HCT116 (cell line): ENCODE data around the gene CNTNAP2. TPM values are rescaled to one million over a fixed set of nuclear protein-coding genes. Genes with fewer than 3 reads are reported as not detected.

ENCODE experiments used
- ATAC-seq: fragments of 200-7000 bp; cut with Tn5 transposase; 2 replicates; pipeline ENCODE4 v1.9.1; 2020; ENCODE audit warnings: mild to moderate bottlenecking, moderate library complexity
- BruUV-seq: library from RNA; stranded (reverse); fragments of 400-500 nt; replicated peaks from 2 replicates; lab custom pipeline; 2021; lab: Mats Ljungman, UMichigan
- CTCF ChIA-PET: fragments of 300-600 bp; sonication (Branson Sonifier 250); formaldehyde crosslinking; loops from one replicate; lab custom pipeline; 2021; ENCODE audit warnings: antibody characterized with exemption; lab: Charles Lee
- POLR2A ChIA-PET: fragments of 300-600, 350-600 bp; sonication (Branson Sonifier 250); formaldehyde crosslinking; loops from one replicate; lab custom pipeline; 2021; ENCODE audit warnings: antibody characterized with exemption; lab: Charles Lee
- RAD21 ChIA-PET, 2 experiments: fragments of 300-600 bp; sonication (Branson Sonifier 250); formaldehyde crosslinking; loops; one replicate each; lab custom pipeline; 2023; ENCODE audit warnings: low total read pairs in 2 of 2; ENCODE audit not compliant: uncharacterized antibody in 2 of 2, unreplicated experiment in 2 of 2, low non-redundant PET in 1 of 2; lab: Charles Lee
- DNase-seq: peaks from one replicate; pipeline ENCODE4 v3.0.0-alpha.2; 2010; ENCODE audit warnings: low read depth, low spot score
- H2AFZ ChIP-seq: fragments of 200-600 bp; shearing (Covaris generic), sonication (generic); 2 replicates; pipeline ENCODE4 v1.6.1; 2017; ENCODE audit warnings: low read depth, mixed run types, mixed read lengths, antibody characterized with exemption, low read length; ENCODE audit not compliant: poor library complexity, severe bottlenecking
- H3K27ac ChIP-seq: 2 replicates; pipeline ENCODE4 v1.5.1; 2012; ENCODE audit warnings: low read depth, low read length
- H3K27me3 ChIP-seq: fragments of 200-600 bp; sonication (generic); 2 replicates; pipeline ENCODE4 v1.6.1; 2016; ENCODE audit warnings: mixed run types, low read length, mixed read lengths; ENCODE audit not compliant: insufficient read depth
- H3K36me3 ChIP-seq, 2 experiments: fragments of 200-500 bp in 1 of 2; fragments of 200-600 bp in 1 of 2; sonication (Bioruptor generic) in 1 of 2; sonication (generic) in 1 of 2; 2 replicates each; pipeline versions ENCODE4 v1.5.1 to v1.6.1; 2014 to 2016; ENCODE audit warnings: low read length in 2 of 2, inconsistent platforms in 1 of 2, mixed read lengths in 1 of 2, mixed run types in 1 of 2; ENCODE audit not compliant: insufficient read depth in 2 of 2, control insufficient read depth in 1 of 2
- H3K4me1 ChIP-seq, 2 experiments: fragments of 200-600 bp in 1 of 2; sonication (generic) in 1 of 2; 2 replicates each; pipeline versions ENCODE4 v1.5.1 to v1.6.1; 2012 to 2017; ENCODE audit warnings: low read length in 2 of 2, inconsistent platforms in 1 of 2, mild to moderate bottlenecking in 1 of 2, mixed read lengths in 1 of 2, mixed run types in 1 of 2, moderate library complexity in 1 of 2; ENCODE audit not compliant: insufficient read depth in 2 of 2, control insufficient read depth in 1 of 2
- H3K4me2 ChIP-seq: fragments of 200-600 bp; sonication (generic); 2 replicates; pipeline ENCODE4 v1.6.1; 2017; ENCODE audit warnings: mixed run types, low read length, mixed read lengths
- H3K4me3 ChIP-seq, 2 experiments: fragments of 200-600 bp in 1 of 2; sonication (generic) in 1 of 2; replicated peaks in 1 of 2; 2 replicates each; pipeline ENCODE4 v1.5.1; 2011 to 2016; ENCODE audit warnings: low read length in 2 of 2, control low read depth in 1 of 2, low read depth in 1 of 2, mild to moderate bottlenecking in 1 of 2, mixed read lengths in 1 of 2, mixed run types in 1 of 2
- H3K79me2 ChIP-seq: fragments of 200-600 bp; sonication (generic); 2 replicates; pipeline ENCODE4 v1.6.1; 2017; ENCODE audit warnings: mild to moderate bottlenecking, mixed run types, low read length, moderate library complexity, mixed read lengths; ENCODE audit not compliant: insufficient read depth
- H3K9ac ChIP-seq: fragments of 200-600 bp; sonication (generic); 2 replicates; pipeline ENCODE4 v1.6.1; 2016; ENCODE audit warnings: low read length, mixed read lengths
- H3K9me2 ChIP-seq: fragments of 200-600 bp; sonication (generic), shearing (Covaris generic); 2 replicates; pipeline ENCODE4 v1.6.1; 2017; ENCODE audit warnings: mixed run types, mild to moderate bottlenecking, moderate library complexity; ENCODE audit not compliant: insufficient read depth
- H3K9me3 ChIP-seq, 2 experiments: fragments of 200-500 bp in 1 of 2; fragments of 200-600 bp in 1 of 2; sonication (Bioruptor generic) in 1 of 2; sonication (generic) in 1 of 2; 2 replicates each; pipeline ENCODE4 v1.6.1; 2014 to 2017; ENCODE audit warnings: low read length in 2 of 2, mixed read lengths in 2 of 2, inconsistent platforms in 1 of 2, low read depth in 1 of 2, mild to moderate bottlenecking in 1 of 2, mixed run types in 1 of 2, moderate library complexity in 1 of 2; ENCODE audit not compliant: control insufficient read depth in 1 of 2, insufficient read depth in 1 of 2
- H4K20me1 ChIP-seq: fragments of 200-600 bp; sonication (generic), shearing (Covaris generic); 2 replicates; pipeline ENCODE4 v1.6.1; 2017; ENCODE audit warnings: mixed run types, mild to moderate bottlenecking, moderate library complexity; ENCODE audit not compliant: insufficient read depth
- CBX3 ChIP-seq: IDR thresholded peaks from 2 replicates; pipeline ENCODE4 v1.6.1; 2012; ENCODE audit warnings: low read depth
- EGR1 ChIP-seq: IDR thresholded peaks from 2 replicates; pipeline ENCODE4 v1.6.1; 2012; ENCODE audit warnings: low read depth
- ELF1 ChIP-seq: IDR thresholded peaks from 2 replicates; pipeline ENCODE4 v1.6.1; 2012; ENCODE audit warnings: low read depth, borderline replicate concordance
- FOSL1 ChIP-seq: IDR thresholded peaks from 2 replicates; pipeline ENCODE4 v1.6.1; 2012; ENCODE audit warnings: low read depth
- POLR2A ChIP-seq: IDR thresholded peaks from 2 replicates; pipeline ENCODE4 v1.7.0; 2011; ENCODE audit warnings: borderline replicate concordance; ENCODE audit not compliant: insufficient read depth, insufficient read length; ENCODE audit errors: extremely low read depth
- POLR2AphosphoS5 ChIP-seq: IDR thresholded peaks from 2 replicates; pipeline ENCODE4 v1.6.1; 2011; ENCODE audit warnings: mild to moderate bottlenecking, low read depth, low read length, moderate library complexity
- RAD21 ChIP-seq: IDR thresholded peaks from 2 replicates; pipeline ENCODE4 v1.6.1; 2012; ENCODE audit warnings: low read depth, mild to moderate bottlenecking
- SIN3A ChIP-seq: IDR thresholded peaks from 2 replicates; pipeline ENCODE4 v1.6.1; 2012; ENCODE audit warnings: low read depth
- SP1 ChIP-seq: IDR thresholded peaks from 2 replicates; pipeline ENCODE4 v1.6.1; 2012; ENCODE audit warnings: low read depth
- SRF ChIP-seq: IDR thresholded peaks from 2 replicates; pipeline ENCODE4 v1.6.1; 2012; ENCODE audit warnings: low read depth
- TCF7L2 ChIP-seq: IDR thresholded peaks from 2 replicates; pipeline ENCODE4 v1.7.0; 2011; ENCODE audit warnings: borderline replicate concordance, inconsistent platforms; ENCODE audit not compliant: insufficient read depth, insufficient read length; ENCODE audit errors: extremely low read depth
- YY1 ChIP-seq: IDR thresholded peaks from 2 replicates; pipeline ENCODE4 v1.6.1; 2011; ENCODE audit warnings: low read length, low read depth, moderate library complexity, mild to moderate bottlenecking; ENCODE audit not compliant: insufficient replicate concordance; ENCODE audit errors: extremely low read depth
- ZFX ChIP-seq: fragments of 450-650 bp; IDR thresholded peaks from 2 replicates; pipeline ENCODE4 v1.6.1; 2017
- intact Hi-C: fragments of 100-400 bp; cut with micrococcal nuclease; formaldehyde crosslinking; loops from 2 replicates; pipeline ENCODE4 v1.10.0; 2022
- total RNA-seq: library from RNA; stranded (reverse); gene quantifications from one replicate; pipeline ENCODE4 v1.2.1, GENCODE V29; 2021; ENCODE audit not compliant: unreplicated experiment
- TF ChIP-seq, protein P1 (sequence below), 3 experiments: fragments of 200-600 bp in 1 of 3; sonication (generic) in 1 of 3; IDR thresholded peaks in 2 of 3; conservative IDR thresholded peaks in 1 of 3; 2 replicates each; pipeline ENCODE4 v1.5.1; 2012 to 2017; ENCODE audit warnings: low read depth in 2 of 3, low read length in 2 of 3, antibody characterized with exemption in 1 of 3, borderline replicate concordance in 1 of 3, control low read depth in 1 of 3, mild to moderate bottlenecking in 1 of 3, mixed read lengths in 1 of 3, mixed run types in 1 of 3, moderate library complexity in 1 of 3; ENCODE audit not compliant: insufficient read depth in 1 of 3
- TF ChIP-seq, protein P2 (sequence below): IDR thresholded peaks from 2 replicates; pipeline ENCODE4 v1.6.1; 2012
- TF ChIP-seq, protein P3 (sequence below): IDR thresholded peaks from 2 replicates; pipeline ENCODE4 v1.6.1; 2011; ENCODE audit warnings: mild to moderate bottlenecking, low read length, moderate library complexity; ENCODE audit not compliant: insufficient replicate concordance; ENCODE audit errors: extremely low read depth

The CNTNAP2 gene
- total RNA-seq, 1 experiment from 2014 or later, result 0.37 TPM

DNA sequence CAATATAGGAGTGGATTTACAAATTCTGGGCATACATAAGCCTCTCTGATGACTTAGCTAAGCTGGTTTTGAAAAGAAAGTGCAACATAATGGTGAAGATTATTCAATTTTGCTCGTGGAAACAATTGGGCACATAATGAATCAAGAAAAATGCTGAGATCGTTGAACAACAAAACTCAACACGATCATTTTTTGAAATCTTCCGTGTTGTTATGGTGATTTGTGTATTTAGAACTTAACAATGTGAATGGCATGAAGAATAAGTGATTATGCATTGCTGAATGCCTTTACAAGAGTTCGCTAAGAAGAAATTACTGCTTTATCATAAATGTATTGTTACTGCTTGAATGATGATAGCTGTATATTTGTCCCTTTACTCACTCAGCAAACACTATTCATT is 875.0 kb downstream of the CNTNAP2 start:
- no peaks in the 10 kb centered on the region for H3K36me3 ChIP-seq
- intact Hi-C loops, result no loop called here
- TF ChIP-seq YY1, result no peak
- TF ChIP-seq, protein P1, sequence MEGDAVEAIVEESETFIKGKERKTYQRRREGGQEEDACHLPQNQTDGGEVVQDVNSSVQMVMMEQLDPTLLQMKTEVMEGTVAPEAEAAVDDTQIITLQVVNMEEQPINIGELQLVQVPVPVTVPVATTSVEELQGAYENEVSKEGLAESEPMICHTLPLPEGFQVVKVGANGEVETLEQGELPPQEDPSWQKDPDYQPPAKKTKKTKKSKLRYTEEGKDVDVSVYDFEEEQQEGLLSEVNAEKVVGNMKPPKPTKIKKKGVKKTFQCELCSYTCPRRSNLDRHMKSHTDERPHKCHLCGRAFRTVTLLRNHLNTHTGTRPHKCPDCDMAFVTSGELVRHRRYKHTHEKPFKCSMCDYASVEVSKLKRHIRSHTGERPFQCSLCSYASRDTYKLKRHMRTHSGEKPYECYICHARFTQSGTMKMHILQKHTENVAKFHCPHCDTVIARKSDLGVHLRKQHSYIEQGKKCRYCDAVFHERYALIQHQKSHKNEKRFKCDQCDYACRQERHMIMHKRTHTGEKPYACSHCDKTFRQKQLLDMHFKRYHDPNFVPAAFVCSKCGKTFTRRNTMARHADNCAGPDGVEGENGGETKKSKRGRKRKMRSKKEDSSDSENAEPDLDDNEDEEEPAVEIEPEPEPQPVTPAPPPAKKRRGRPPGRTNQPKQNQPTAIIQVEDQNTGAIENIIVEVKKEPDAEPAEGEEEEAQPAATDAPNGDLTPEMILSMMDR (IDR thresholded peaks at IDR 0.05 in 2 of 3, conservative IDR thresholded peaks at IDR 0.05 in 1 of 3; ENCODE audit: borderline replicate concordance in 1 of 3, insufficient read depth in 1 of 3, low read depth in 2 of 3, low read length in 2 of 3), result no peak
- no peak for TF ChIP-seq SP1
- no peak for TF ChIP-seq EGR1
- no peak for TF ChIP-seq POLR2A
- TF ChIP-seq RAD21, result no peak
- no peak for TF ChIP-seq SRF
- TF ChIP-seq, protein P2, sequence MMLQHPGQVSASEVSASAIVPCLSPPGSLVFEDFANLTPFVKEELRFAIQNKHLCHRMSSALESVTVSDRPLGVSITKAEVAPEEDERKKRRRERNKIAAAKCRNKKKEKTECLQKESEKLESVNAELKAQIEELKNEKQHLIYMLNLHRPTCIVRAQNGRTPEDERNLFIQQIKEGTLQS, result no peak
- no peak for TF ChIP-seq ELF1
- no peak for TF ChIP-seq TCF7L2
- TF ChIP-seq ZFX, result no peak
- TF ChIP-seq CBX3, result no peak
- TF ChIP-seq POLR2AphosphoS5, result no peak
- TF ChIP-seq, protein P3, sequence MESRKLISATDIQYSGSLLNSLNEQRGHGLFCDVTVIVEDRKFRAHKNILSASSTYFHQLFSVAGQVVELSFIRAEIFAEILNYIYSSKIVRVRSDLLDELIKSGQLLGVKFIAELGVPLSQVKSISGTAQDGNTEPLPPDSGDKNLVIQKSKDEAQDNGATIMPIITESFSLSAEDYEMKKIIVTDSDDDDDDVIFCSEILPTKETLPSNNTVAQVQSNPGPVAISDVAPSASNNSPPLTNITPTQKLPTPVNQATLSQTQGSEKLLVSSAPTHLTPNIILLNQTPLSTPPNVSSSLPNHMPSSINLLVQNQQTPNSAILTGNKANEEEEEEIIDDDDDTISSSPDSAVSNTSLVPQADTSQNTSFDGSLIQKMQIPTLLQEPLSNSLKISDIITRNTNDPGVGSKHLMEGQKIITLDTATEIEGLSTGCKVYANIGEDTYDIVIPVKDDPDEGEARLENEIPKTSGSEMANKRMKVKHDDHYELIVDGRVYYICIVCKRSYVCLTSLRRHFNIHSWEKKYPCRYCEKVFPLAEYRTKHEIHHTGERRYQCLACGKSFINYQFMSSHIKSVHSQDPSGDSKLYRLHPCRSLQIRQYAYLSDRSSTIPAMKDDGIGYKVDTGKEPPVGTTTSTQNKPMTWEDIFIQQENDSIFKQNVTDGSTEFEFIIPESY, result no peak
- TF ChIP-seq SIN3A, result no peak
- TF ChIP-seq FOSL1, result no peak
- BruUV-seq, result no TSS peak
- H3K9me2 ChIP-seq, result no peaks in the 10 kb centered on the region
- H3K79me2 ChIP-seq, result no peaks in the 10 kb centered on the region
- RAD21 ChIA-PET, result no interaction called here
- H3K4me3 ChIP-seq, result no peak overlapping the region
- H3K27me3 ChIP-seq, result no peaks in the 10 kb centered on the region
- no peak overlapping the region for H3K4me2 ChIP-seq
- H2AFZ ChIP-seq, result no peak overlapping the region
- H3K27ac ChIP-seq, result no peak overlapping the region
- no peak for ATAC-seq
- H3K9me3 ChIP-seq, result peaks cover 7 to 39% of the 10 kb centered on the region in 2 experiments; a peak in 2 of 4 replicates
- no peak overlapping the region for H3K9ac ChIP-seq
- H4K20me1 ChIP-seq, result no peaks in the 10 kb centered on the region
- CTCF ChIA-PET, result no interaction called here
- POLR2A ChIA-PET, result no interaction called here
- H3K4me1 ChIP-seq, result no peaks in the 10 kb centered on the region
- no peak for DNase-seq
